ENCODE measurements around the gene RPA1. TPM values are rescaled to one million over a fixed set of nuclear protein-coding genes. Genes with fewer than 3 reads are reported as not detected.

The RPA1 gene
- total and polyA plus RNA-seq, 10 of the 15 experiments (the other 5 are each of a cell fraction or from before 2014, with no cell fraction given), result 35.9 to 198 (median 71.2) TPM

GRCh38 chr17:1888741-1889140, 58.9 kb downstream of the RPA1 start:
- in situ Hi-C loops (cut with MboI) (no loop called here), intact Hi-C loops (cut with micrococcal nuclease; ENCODE audit: unreplicated experiment) (no loop called here)
- ATAC-seq, result no peak
- ChIA-PET CTCF (interaction anchor here (0.7 kb wide), 1 partner anchor 17 kb away, joined by 3 read pairs; no protein-coding TSS in a partner anchor), SMC1A (ENCODE audit: uncharacterized antibody, unreplicated experiment) (no interaction called here), RAD21 (ENCODE audit: unreplicated experiment) (no interaction called here), POLR2A (interaction anchor here (0.5 to 0.7 kb wide), 3 partner anchors 51 to 378 kb away, joined by 3 to 5 read pairs (median 4); no protein-coding TSS in a partner anchor)
- no peaks in the 10 kb centered on the region for H3K79me2 ChIP-seq (ENCODE audit: control insufficient read depth, insufficient read depth, low read length)
- H3K27me3 ChIP-seq (replicated peaks in 1 of 2; ENCODE audit: control insufficient read depth in 2 of 2, insufficient read depth in 2 of 2, low read length in 1 of 2), result no peaks in the 10 kb centered on the region
- FAIRE-seq, result no peak
- H3K27ac ChIP-seq (ENCODE audit: control insufficient read depth, insufficient read depth), result no peak overlapping the region
- H3K4me3 ChIP-seq, result no peak overlapping the region
- 95% methylated on average over 14 of the region's 14 CpGs for WGBS (ENCODE audit: insufficient coverage, insufficient replicate concordance, low lambda C conversion rate, missing lambda C conversion rate)
- peaks cover 14 to 43% of the 10 kb centered on the region in 2 experiments for H3K36me3 ChIP-seq (ENCODE audit: control insufficient read depth in 2 of 2, insufficient read depth in 2 of 2, low read length in 1 of 2)
- no peak overlapping the region for H2AFZ ChIP-seq (ENCODE audit: control insufficient read depth, low read depth, low read length)
- H3K4me1 ChIP-seq (ENCODE audit: control insufficient read depth, insufficient read depth, low read length), result no peaks in the 10 kb centered on the region
- no peak for DNase-seq (ENCODE audit: low read depth, low spot score)
- H4K20me1 ChIP-seq (ENCODE audit: control insufficient read depth, insufficient read depth), result no peaks in the 10 kb centered on the region
- H3K4me2 ChIP-seq (ENCODE audit: control insufficient read depth, insufficient read depth), result no peak overlapping the region
- H3K9ac ChIP-seq (ENCODE audit: control insufficient read depth, insufficient read depth, low read length), result no peak overlapping the region
- H3K9me3 ChIP-seq (replicated peaks; ENCODE audit: control insufficient read depth, insufficient read depth, low read length), result no peaks in the 10 kb centered on the region; the same call in 2 of the 3 replicates
- TSS peak; percentile 14 for BruUV-seq (replicated peaks)
- no peak for TF ChIP-seq EZH2 (IDR thresholded peaks at IDR 0.05; ENCODE audit: borderline replicate concordance, control insufficient read depth, low read depth, low read length)
- no peak for TF ChIP-seq POLR2A (IDR thresholded peaks at IDR 0.05; ENCODE audit: low read depth, low read length)
- TF ChIP-seq IRF4 (IDR thresholded peaks at IDR 0.05; ENCODE audit: low read depth, low read length), result no peak
- TF ChIP-seq, protein P1, sequence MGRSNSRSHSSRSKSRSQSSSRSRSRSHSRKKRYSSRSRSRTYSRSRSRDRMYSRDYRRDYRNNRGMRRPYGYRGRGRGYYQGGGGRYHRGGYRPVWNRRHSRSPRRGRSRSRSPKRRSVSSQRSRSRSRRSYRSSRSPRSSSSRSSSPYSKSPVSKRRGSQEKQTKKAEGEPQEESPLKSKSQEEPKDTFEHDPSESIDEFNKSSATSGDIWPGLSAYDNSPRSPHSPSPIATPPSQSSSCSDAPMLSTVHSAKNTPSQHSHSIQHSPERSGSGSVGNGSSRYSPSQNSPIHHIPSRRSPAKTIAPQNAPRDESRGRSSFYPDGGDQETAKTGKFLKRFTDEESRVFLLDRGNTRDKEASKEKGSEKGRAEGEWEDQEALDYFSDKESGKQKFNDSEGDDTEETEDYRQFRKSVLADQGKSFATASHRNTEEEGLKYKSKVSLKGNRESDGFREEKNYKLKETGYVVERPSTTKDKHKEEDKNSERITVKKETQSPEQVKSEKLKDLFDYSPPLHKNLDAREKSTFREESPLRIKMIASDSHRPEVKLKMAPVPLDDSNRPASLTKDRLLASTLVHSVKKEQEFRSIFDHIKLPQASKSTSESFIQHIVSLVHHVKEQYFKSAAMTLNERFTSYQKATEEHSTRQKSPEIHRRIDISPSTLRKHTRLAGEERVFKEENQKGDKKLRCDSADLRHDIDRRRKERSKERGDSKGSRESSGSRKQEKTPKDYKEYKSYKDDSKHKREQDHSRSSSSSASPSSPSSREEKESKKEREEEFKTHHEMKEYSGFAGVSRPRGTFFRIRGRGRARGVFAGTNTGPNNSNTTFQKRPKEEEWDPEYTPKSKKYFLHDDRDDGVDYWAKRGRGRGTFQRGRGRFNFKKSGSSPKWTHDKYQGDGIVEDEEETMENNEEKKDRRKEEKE (IDR thresholded peaks at IDR 0.05), result no peak
- TF ChIP-seq ELK1 (IDR thresholded peaks at IDR 0.05; ENCODE audit: low read depth, low read length), result no peak
- TF ChIP-seq CHD4 (IDR thresholded peaks at IDR 0.05), result no peak
- no peak for TF ChIP-seq TAF1 (IDR thresholded peaks at IDR 0.05; ENCODE audit: borderline replicate concordance, low read depth, low read length)
- TF ChIP-seq ZNF207 (IDR thresholded peaks at IDR 0.05; ENCODE audit: borderline replicate concordance), result no peak
- TF ChIP-seq IKZF1 (conservative IDR thresholded peaks at IDR 0.05), result no peak
- TF ChIP-seq, protein P2, sequence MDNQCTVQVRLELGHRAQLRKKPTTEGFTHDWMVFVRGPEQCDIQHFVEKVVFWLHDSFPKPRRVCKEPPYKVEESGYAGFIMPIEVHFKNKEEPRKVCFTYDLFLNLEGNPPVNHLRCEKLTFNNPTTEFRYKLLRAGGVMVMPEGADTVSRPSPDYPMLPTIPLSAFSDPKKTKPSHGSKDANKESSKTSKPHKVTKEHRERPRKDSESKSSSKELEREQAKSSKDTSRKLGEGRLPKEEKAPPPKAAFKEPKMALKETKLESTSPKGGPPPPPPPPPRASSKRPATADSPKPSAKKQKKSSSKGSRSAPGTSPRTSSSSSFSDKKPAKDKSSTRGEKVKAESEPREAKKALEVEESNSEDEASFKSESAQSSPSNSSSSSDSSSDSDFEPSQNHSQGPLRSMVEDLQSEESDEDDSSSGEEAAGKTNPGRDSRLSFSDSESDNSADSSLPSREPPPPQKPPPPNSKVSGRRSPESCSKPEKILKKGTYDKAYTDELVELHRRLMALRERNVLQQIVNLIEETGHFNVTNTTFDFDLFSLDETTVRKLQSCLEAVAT (IDR thresholded peaks at IDR 0.05), result no peak
- TF ChIP-seq YBX1 (IDR thresholded peaks at IDR 0.05), result no peak
- no peak for TF ChIP-seq ZNF217 (IDR thresholded peaks at IDR 0.05)
- TF ChIP-seq BHLHE40 (IDR thresholded peaks at IDR 0.05; ENCODE audit: borderline replicate concordance in 1 of 2, low read depth in 2 of 2, low read length in 1 of 2), result no peak
- no peak for TF ChIP-seq PAX8 (IDR thresholded peaks at IDR 0.05)
- TF ChIP-seq RAD51 (IDR thresholded peaks at IDR 0.05), result no peak
- TF ChIP-seq, protein P3, sequence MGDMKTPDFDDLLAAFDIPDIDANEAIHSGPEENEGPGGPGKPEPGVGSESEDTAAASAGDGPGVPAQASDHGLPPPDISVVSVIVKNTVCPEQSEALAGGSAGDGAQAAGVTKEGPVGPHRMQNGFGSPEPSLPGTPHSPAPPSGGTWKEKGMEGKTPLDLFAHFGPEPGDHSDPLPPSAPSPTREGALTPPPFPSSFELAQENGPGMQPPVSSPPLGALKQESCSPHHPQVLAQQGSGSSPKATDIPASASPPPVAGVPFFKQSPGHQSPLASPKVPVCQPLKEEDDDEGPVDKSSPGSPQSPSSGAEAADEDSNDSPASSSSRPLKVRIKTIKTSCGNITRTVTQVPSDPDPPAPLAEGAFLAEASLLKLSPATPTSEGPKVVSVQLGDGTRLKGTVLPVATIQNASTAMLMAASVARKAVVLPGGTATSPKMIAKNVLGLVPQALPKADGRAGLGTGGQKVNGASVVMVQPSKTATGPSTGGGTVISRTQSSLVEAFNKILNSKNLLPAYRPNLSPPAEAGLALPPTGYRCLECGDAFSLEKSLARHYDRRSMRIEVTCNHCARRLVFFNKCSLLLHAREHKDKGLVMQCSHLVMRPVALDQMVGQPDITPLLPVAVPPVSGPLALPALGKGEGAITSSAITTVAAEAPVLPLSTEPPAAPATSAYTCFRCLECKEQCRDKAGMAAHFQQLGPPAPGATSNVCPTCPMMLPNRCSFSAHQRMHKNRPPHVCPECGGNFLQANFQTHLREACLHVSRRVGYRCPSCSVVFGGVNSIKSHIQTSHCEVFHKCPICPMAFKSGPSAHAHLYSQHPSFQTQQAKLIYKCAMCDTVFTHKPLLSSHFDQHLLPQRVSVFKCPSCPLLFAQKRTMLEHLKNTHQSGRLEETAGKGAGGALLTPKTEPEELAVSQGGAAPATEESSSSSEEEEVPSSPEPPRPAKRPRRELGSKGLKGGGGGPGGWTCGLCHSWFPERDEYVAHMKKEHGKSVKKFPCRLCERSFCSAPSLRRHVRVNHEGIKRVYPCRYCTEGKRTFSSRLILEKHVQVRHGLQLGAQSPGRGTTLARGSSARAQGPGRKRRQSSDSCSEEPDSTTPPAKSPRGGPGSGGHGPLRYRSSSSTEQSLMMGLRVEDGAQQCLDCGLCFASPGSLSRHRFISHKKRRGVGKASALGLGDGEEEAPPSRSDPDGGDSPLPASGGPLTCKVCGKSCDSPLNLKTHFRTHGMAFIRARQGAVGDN (IDR thresholded peaks at IDR 0.05), result no peak
- no peak for TF ChIP-seq KDM1A (IDR thresholded peaks at IDR 0.05; ENCODE audit: borderline replicate concordance)
